SK-N-SH (cell line): ENCODE data around the gene SPON1. TPM values are rescaled to one million over a fixed set of nuclear protein-coding genes. Genes with fewer than 3 reads are reported as not detected.

Experiments used
- CTCF ChIA-PET: fragments of 300-600, 350-600 bp; formaldehyde crosslinking; extraction: SDS; loops from one replicate; lab custom pipeline; 2021; lab: Yijun Ruan, JAX
- POLR2A ChIA-PET: fragments of 350-600 bp; sonication (Branson Sonifier 250); formaldehyde crosslinking; extraction: SDS; loops from one replicate; lab custom pipeline; 2020; ENCODE audit warnings: antibody characterized with exemption, inconsistent platforms; lab: Yijun Ruan, JAX
- DNase-seq: peaks from one replicate; pipeline ENCODE4 v3.0.0; 2012
- H2AFZ ChIP-seq: fragments of 200-600 bp; sonication (generic); 2 replicates; pipeline ENCODE4 v1.8.1; 2016; ENCODE audit warnings: antibody characterized with exemption, mild to moderate bottlenecking, low read depth
- H3F3A ChIP-seq: fragments of 200-600 bp; sonication (generic); replicated peaks from 2 replicates; pipeline ENCODE3; 2016; ENCODE audit warnings: antibody characterized with exemption, mild to moderate bottlenecking; ENCODE audit not compliant: insufficient read depth
- H3K27ac ChIP-seq, 2 experiments: fragments of 200-500 bp in 1 of 2; fragments of 200-600 bp in 1 of 2; sonication (Bioruptor generic) in 1 of 2; sonication (generic), shearing (Covaris generic) in 1 of 2; 2 replicates each; pipeline versions ENCODE4 v1.5.1 to v1.6.1; 2014 to 2016; ENCODE audit warnings: low read depth in 2 of 2, inconsistent platforms in 1 of 2, low read length in 1 of 2, mild to moderate bottlenecking in 1 of 2, mixed read lengths in 1 of 2
- H3K27me3 ChIP-seq: fragments of 200-600 bp; sonication (generic), shearing (Covaris generic); 2 replicates; pipeline ENCODE4 v1.6.1; 2016; ENCODE audit warnings: mixed run types; ENCODE audit not compliant: insufficient read depth
- H3K36me3 ChIP-seq, 2 experiments: fragments of 200-500 bp in 1 of 2; fragments of 200-600 bp in 1 of 2; sonication (Bioruptor generic) in 1 of 2; sonication (generic) in 1 of 2; replicated peaks in 1 of 2; 2 replicates each; pipeline versions ENCODE3 to v1.5.1; 2014 to 2016; ENCODE audit warnings: low read length in 1 of 2, mild to moderate bottlenecking in 1 of 2; ENCODE audit not compliant: insufficient read depth in 2 of 2, control insufficient read depth in 1 of 2
- H3K4me1 ChIP-seq, 2 experiments: fragments of 200-500 bp in 1 of 2; fragments of 200-600 bp in 1 of 2; sonication (Bioruptor generic) in 1 of 2; sonication (generic), shearing (Covaris generic) in 1 of 2; 2 replicates each; pipeline versions ENCODE4 v1.5.1 to v1.6.1; 2014 to 2016; ENCODE audit warnings: low read depth in 1 of 2, low read length in 1 of 2, mixed run types in 1 of 2; ENCODE audit not compliant: insufficient read depth in 2 of 2, control insufficient read depth in 1 of 2
- H3K4me2 ChIP-seq: fragments of 200-600 bp; sonication (generic), shearing (Covaris generic); 2 replicates; pipeline ENCODE4 v1.6.1; 2017; ENCODE audit warnings: mixed run types
- H3K4me3 ChIP-seq, 2 experiments: fragments of 200-500 bp in 1 of 2; fragments of 200-600 bp in 1 of 2; sonication (Bioruptor generic) in 1 of 2; sonication (generic), shearing (Covaris generic) in 1 of 2; 2 replicates each; pipeline versions ENCODE4 v1.5.1 to v1.8.1; 2014 to 2016; ENCODE audit warnings: low read depth in 2 of 2, inconsistent platforms in 1 of 2, low read length in 1 of 2, mild to moderate bottlenecking in 1 of 2, mixed read lengths in 1 of 2, moderate library complexity in 1 of 2
- H3K79me2 ChIP-seq: fragments of 200-600 bp; sonication (generic); 2 replicates; pipeline ENCODE4 v1.8.1; 2017; ENCODE audit warnings: mild to moderate bottlenecking; ENCODE audit not compliant: insufficient read depth
- H3K9ac ChIP-seq: fragments of 200-600 bp; sonication (generic); 2 replicates; pipeline ENCODE4 v1.6.1; 2017; ENCODE audit warnings: mixed run types
- H3K9me2 ChIP-seq: fragments of 200-600 bp; sonication (generic); 2 replicates; pipeline ENCODE4 v1.6.1; 2017; ENCODE audit warnings: mixed run types
- H3K9me3 ChIP-seq: fragments of 200-600 bp; sonication (generic); 2 replicates; pipeline ENCODE4 v1.6.1; 2017; ENCODE audit warnings: mixed run types, mild to moderate bottlenecking, moderate library complexity
- H4K20me1 ChIP-seq: fragments of 200-600 bp; sonication (generic); 2 replicates; pipeline ENCODE4 v1.6.1; 2017; ENCODE audit warnings: mild to moderate bottlenecking, mixed run types; ENCODE audit not compliant: insufficient read depth
- CHD2 ChIP-seq: fragments of 150-350 bp; IDR thresholded peaks from 2 replicates; pipeline ENCODE4 v1.6.1; 2018; ENCODE audit warnings: low read length; ENCODE audit not compliant: partially characterized antibody
- CTCF ChIP-seq: fragments of 200-600 bp; sonication (generic); IDR thresholded peaks from 2 replicates; pipeline ENCODE4 v1.6.1; 2017; ENCODE audit warnings: antibody characterized with exemption, mild to moderate bottlenecking, moderate library complexity
- FOSL2 ChIP-seq: IDR thresholded peaks from 2 replicates; pipeline ENCODE4 v1.4.0; 2012; ENCODE audit warnings: low read depth, mild to moderate bottlenecking, moderate library complexity, borderline replicate concordance
- GABPA ChIP-seq: IDR thresholded peaks from 2 replicates; pipeline ENCODE4 v1.4.0; 2012; ENCODE audit warnings: low read depth, mild to moderate bottlenecking
- JUND ChIP-seq: IDR thresholded peaks from 2 replicates; pipeline ENCODE4 v1.4.0; 2012
- MAX ChIP-seq: IDR thresholded peaks from 2 replicates; pipeline ENCODE4 v1.4.0; 2012; ENCODE audit warnings: low read depth
- NRF1 ChIP-seq: IDR thresholded peaks from 2 replicates; pipeline ENCODE4 v1.6.1; 2012; ENCODE audit warnings: low read depth, mild to moderate bottlenecking, low read length
- POLR2AphosphoS5 ChIP-seq: IDR thresholded peaks from 2 replicates; pipeline ENCODE4 v1.6.1; 2012; ENCODE audit warnings: low read depth, low read length
- RFX5 ChIP-seq: IDR thresholded peaks from 2 replicates; pipeline ENCODE4 v1.6.1; 2012; ENCODE audit warnings: mild to moderate bottlenecking, improper control_type of control experiment, low read length
- SIN3A ChIP-seq: IDR thresholded peaks from 2 replicates; pipeline ENCODE4 v1.6.1; 2012; ENCODE audit warnings: low read depth, mild to moderate bottlenecking, low read length, moderate library complexity, borderline replicate concordance
- TEAD4 ChIP-seq: IDR thresholded peaks from 2 replicates; pipeline ENCODE4 v1.4.0; 2012; ENCODE audit warnings: mild to moderate bottlenecking, borderline replicate concordance; ENCODE audit not compliant: insufficient read depth
- USF2 ChIP-seq: fragments of 150-350 bp; IDR thresholded peaks from 2 replicates; pipeline ENCODE4 v1.6.1; 2017; ENCODE audit warnings: antibody characterized with exemption, low read length, low read depth, borderline replicate concordance
- ZBTB33 ChIP-seq: IDR thresholded peaks from 2 replicates; pipeline ENCODE4 v1.4.0; 2012; ENCODE audit warnings: low read depth, borderline replicate concordance
- WGBS: methylation state at CpG from one replicate; pipeline ENCODE4 v1.1.6; 2017; ENCODE audit warnings: low lambda C conversion rate; 5-methylcytosine and 5-hydroxymethylcytosine counted together
- polyA plus RNA-seq, 3 experiments: library from polyadenylated mRNA; depleted of rRNA; stranded (reverse); fragments of >200 nt; gene quantifications; 2 replicates each; pipeline ENCODE4 v1.2.3, GENCODE V29; 2012

Gene SPON1
- polyA plus RNA-seq, 1 of the 3 experiments (the other 2 are of a cell fraction) = not detected

- no peak for TF ChIP-seq CTCF
- TF ChIP-seq MAX = no peak
- no peak for TF ChIP-seq USF2
Observed at GRCh38 chr11:14230407-14230806, 267.9 kb downstream of the SPON1 start (continued).

GRCh38 chr11:14232652-14233051 lies 270.1 kb downstream of the SPON1 start:
- Histone ChIP-seq H3K9me3 (no peaks in the 10 kb centered on the region), H3K79me2 (no peaks in the 10 kb centered on the region), H3K4me3 (no peak overlapping the region), H3K4me2 (no peak overlapping the region), H3K27me3 (peaks cover 9% of the 10 kb centered on the region; the same call in 1 of the 2 replicates), H2AFZ (no peak overlapping the region), H3K4me1 (no peaks in the 10 kb centered on the region; a peak in 1 of 4 replicates), H3K36me3 (no peaks in the 10 kb centered on the region), H3K27ac (no peak overlapping the region), H3K9ac (no peak overlapping the region), H3K9me2 (no peaks in the 10 kb centered on the region), H4K20me1 (no peaks in the 10 kb centered on the region), H3F3A (no peaks in the 10 kb centered on the region)
- WGBS = 66% methylated on average over 6 of the region's 6 CpGs
- DNase-seq = peak; percentile 33
- ChIA-PET POLR2A (no interaction called here), CTCF (interaction anchor here (1.0 to 2.0 kb wide), 6 partner anchors 8 to 274 kb away, joined by 3 to 4 read pairs (median 3); no protein-coding TSS in a partner anchor)
- peak; percentile 36; the same call in 1 of the 2 replicates for TF ChIP-seq CTCF
- no peak for TF ChIP-seq MAX

GRCh38 chr11:14234446-14234845 lies 271.9 kb downstream of the SPON1 start:
- Histone ChIP-seq H3K27ac (no peak overlapping the region), H4K20me1 (no peaks in the 10 kb centered on the region), H3K27me3 (peaks cover 9% of the 10 kb centered on the region; the same call in 1 of the 2 replicates), H3K4me1 (no peaks in the 10 kb centered on the region; a peak in 1 of 4 replicates), H3K4me2 (no peak overlapping the region), H3K4me3 (no peak overlapping the region), H3K36me3 (no peaks in the 10 kb centered on the region), H3F3A (no peaks in the 10 kb centered on the region), H3K79me2 (no peaks in the 10 kb centered on the region), H3K9ac (no peak overlapping the region), H3K9me2 (no peaks in the 10 kb centered on the region), H2AFZ (no peak overlapping the region), H3K9me3 (no peaks in the 10 kb centered on the region)
- no peak for DNase-seq
- ChIA-PET POLR2A (interaction anchor here (1.0 kb wide), 1 partner anchor 137 kb away, joined by 3 read pairs; no protein-coding TSS in a partner anchor), CTCF (no interaction called here)
- no peak for TF ChIP-seq GABPA
- no peak for TF ChIP-seq JUND
- TF ChIP-seq POLR2AphosphoS5 = no peak
- no peak for TF ChIP-seq TEAD4
- TF ChIP-seq SIN3A = no peak
- TF ChIP-seq NRF1 = no peak
- TF ChIP-seq CHD2 = no peak
- TF ChIP-seq RFX5 = no peak
- TF ChIP-seq ZBTB33 = no peak
- no peak for TF ChIP-seq FOSL2
- 63% methylated on average over 6 of the region's 6 CpGs for WGBS
